HG02981 (cell line): ENCODE data around the gene GAS2L3.
"Not testable (repeated sequence)": the region's sequence is repeated elsewhere in the genome, so short reads cannot be mapped to it uniquely, and the experiment has no call there.

ENCODE experiments used
- ATAC-seq: cut with Tn5 transposase; IDR thresholded peaks from one replicate; pipeline ENCODE4 v1.9.1; 2021; ENCODE audit warnings: mild to moderate bottlenecking, moderate library complexity; ENCODE audit not compliant: unreplicated experiment

The GAS2L3 gene

DNA sequence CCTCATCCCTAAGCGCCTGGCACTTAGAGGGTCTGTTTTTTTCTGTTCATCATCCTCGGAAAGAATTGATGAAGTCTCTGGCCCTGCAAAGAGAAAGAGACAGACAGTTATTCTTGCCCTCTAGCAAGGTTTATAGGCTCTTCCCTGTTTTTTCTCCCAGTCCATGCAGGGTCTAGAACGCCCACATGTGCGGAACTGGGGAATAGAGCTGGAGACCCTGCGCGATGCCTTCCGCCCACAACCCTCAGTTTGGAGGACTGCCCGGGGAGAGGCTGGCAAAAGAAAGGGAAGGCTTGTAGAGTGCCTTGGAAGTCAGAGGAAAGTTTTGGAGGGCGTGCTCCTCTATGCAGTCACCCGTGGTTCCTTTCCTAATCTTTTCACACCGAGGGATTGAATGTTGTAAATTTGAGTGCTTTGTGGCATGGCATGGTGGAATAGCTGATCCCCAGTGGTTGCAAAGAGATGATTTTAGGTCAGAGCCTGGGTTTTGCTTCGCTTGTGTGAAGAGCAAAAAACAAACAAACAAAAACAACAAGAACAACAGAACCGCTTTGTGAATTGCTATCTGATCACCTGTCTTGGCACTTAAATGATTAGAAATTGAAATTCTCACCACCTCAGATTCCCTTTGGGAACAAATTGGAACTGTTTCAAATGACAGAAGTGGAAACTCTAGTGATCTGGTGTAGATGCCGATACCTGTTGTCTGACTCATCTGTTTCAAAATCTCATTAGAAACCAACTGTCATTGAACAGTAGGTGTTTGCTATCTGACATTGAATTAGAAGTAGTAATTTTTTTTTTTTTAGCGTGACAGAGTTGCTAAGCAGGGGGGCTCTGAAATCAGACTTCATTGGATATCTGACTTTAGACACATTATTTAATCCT is 947 bp downstream of the GAS2L3 start:
- ATAC-seq: no peak

DNA sequence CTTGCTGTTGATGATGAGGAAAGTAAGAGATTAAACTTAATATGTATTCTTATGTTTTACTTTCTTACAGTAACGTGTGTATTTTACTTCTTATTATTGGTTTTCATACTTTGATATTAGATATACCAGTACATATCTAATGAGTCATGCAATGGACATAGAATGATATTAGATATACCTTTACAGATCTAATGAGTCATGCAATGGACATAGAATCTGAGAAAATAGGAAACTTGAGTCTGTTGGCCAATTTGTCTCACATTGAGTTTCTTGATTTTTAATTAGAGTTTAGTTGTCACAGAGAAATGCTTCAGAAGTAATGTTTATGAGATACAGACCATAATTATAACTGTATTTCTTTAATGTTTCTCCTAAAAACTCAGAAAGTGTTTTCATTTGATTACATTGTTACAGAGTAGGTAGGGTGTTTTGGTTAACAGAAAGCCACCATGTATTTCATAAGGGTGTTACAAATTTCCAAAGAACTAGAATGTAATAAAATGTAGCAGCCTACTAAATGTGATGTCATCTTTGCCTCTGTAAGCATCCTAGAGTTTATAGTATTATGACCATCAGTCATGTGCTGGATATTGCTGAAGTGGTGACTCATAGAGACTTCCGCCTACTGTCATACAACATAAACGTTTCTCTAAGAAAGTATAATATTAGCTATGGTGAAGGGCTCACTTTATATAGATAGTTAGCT is 3.0 kb downstream of the GAS2L3 start:
- ATAC-seq: no peak

DNA sequence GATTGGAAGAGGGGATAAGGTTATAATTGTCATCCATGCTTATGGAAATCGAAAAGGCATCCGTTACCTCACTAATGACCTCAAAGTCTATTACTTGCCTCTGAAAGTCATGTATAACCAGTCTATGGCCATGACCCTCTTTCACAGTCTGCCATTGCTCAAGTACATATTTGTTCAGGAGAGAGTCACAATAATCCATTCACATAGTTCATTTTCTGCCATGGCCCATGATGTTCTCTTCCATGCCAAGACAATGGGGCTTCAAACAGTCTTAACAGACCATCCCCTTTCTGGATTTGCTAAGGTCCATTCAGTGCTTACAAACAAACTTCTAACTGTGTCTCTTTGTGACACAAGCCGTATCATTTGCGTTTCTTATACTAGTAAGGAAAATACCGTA is 5.4 kb downstream of the GAS2L3 start:
- ATAC-seq: no peak

GRCh38 chr12:100579844-100580243 is 6.4 kb downstream of the GAS2L3 start:
- ATAC-seq: no peak

- ATAC-seq: no peak
These were observed 10.8 kb downstream of the GAS2L3 start for GRCh38 chr12:100584256-100584655.

DNA sequence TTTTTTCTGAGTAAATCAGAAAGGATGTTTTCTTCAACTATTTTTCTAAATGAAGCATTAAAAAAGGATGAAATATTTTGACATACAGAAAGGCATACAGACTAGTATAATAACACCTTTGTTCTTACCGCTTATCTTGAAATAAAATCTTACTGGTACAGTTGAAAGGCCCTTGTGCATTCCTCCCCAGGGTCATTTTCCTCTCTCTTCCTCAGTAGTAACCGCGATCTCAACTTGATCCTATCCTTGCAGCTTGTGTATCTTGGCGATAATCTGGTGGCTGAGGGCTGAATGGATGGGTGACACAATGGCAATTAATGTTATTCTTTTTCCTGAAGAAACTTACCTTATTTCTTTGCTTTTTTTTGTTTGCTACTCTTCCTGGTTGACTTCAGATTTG is 18.5 kb downstream of the GAS2L3 start:
- no peak for ATAC-seq

DNA sequence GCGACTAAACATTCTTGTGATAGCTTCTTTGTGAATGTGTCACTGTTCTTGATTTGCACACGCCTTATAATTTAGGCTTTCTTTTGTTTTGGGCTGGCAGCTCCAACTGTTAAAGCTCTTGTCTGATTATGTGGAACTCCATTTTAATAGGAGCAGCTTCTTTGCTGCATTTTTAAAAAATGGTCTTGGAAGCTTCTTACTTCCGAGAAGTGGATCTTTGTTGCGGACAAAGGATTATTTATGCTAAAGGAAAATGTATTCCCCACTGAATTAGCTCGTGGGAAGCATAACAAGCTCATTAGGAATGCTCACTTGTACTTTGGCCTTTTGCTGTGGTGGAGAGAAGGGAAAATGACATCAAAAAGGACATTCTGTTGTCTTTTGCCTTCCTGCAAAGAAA is 20.0 kb downstream of the GAS2L3 start:
- ATAC-seq: no peak

DNA sequence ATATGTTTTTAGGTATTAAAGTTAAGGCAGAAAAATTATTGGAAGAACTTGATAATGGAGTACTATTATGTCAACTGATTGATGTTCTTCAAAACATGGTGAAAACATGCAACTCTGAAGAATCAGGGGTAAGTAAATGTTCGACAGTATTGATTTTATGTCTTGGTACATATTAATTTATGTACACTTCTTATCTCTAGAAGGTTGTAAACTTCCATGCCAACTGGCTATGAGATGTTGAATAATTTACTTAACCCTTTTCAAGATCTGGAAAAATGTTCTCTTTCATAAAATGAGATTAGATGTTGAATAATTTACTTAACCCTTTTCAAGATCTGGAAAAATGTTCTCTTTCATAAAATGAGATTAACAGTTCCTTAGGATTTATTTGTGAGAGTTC is 28.1 kb downstream of the GAS2L3 start:
- ATAC-seq: no peak

- not testable (repeated sequence) for ATAC-seq
These were observed 29.5 kb downstream of the GAS2L3 start for GRCh38 chr12:100602997-100603396.

GRCh38 chr12:100608776-100609175 is 35.3 kb downstream of the GAS2L3 start:
- ATAC-seq: no peak

- no peak for ATAC-seq
These were observed 37.4 kb downstream of the GAS2L3 start for GRCh38 chr12:100610666-100611430.

- no peak for ATAC-seq
These were observed 39.1 kb downstream of the GAS2L3 start for GRCh38 chr12:100612606-100613005.

DNA sequence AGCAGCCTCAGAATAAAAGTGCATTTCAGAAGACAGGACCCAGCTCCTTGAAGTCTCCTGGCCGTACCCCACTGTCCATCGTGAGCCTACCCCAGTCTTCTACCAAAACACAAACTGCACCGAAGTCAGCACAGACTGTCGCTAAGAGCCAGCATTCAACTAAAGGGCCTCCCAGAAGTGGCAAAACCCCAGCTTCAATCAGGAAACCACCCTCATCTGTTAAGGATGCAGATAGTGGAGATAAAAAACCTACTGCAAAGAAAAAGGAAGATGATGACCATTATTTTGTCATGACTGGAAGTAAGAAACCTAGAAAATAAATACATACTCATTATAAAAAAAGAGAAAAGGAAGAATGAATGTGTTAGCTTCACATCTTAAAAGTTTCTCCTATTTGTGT is 51.1 kb downstream of the GAS2L3 start:
- ATAC-seq: no peak

DNA sequence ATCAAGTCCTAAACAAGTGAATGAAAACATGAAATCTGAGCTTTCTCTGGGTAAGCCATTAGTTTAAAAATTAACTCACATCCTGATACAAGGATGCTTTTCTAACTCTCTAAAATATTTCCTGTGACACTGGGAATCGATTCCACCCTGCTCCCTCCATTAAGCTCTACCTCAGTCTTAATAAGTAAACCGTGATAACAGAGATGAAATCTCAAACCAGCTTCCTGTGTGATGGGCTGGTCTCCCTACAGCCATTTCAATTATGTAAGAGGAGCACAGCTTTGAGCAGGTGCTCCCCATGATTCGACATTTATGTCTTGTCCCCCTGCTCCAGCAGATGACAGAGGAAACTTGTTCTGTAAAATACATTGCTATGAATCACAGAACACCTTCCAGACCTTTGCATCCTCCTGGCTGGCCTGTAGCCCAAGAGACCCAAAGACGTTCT is 59.0 kb downstream of the GAS2L3 start:
- no peak for ATAC-seq

DNA sequence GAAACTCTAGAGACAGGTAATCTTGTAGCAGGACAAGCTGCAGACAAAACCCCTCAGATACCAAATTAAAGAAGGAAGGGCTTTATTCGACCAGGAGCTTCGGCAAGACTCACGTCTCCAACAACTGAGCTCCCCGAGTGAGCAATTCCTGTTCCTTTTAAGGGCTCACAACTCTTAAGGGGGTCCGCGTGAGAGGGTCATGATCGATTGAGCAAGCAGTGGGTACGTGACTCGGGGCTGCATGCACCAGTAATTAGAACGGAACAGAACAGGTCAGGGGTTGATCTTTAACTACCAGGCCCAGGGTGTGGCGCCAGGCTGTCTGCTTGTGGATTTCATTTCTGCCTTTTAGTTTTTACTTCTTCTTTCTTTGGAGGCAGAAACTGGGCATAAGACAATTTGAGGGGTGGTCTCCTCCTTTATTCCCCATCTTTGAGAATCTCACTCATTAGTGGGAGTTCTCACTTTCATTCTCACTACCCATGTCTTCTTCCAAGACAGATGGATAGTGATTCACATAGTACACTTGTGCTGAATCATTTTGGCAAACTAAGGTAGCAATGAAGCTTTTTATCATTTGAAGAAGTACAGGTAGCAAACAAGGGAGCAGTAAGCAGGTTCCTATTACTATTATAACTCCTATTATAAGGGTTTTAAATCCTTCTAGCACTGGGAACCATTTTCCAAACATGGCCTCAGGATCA is 59.8 kb downstream of the GAS2L3 start:
- not testable (repeated sequence) for ATAC-seq

DNA sequence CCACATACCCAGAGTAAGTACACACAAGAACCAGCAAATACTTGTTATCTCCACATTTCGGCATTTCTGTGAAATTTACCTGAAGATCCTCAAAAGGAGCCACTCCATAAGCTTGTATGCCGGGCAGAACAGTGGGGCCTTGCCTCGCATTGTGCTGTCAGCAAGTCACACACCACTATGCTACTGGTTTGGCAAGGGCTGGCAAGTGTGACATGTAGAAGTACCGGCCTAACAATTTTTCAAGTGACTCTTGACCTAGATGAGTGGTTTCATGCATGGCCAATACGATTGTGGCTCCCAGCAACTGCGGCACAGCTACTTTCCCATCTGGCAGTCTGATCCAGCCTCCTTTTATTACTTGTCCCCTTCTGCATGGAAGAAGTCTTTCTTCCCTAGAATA is 69.8 kb downstream of the GAS2L3 start:
- ATAC-seq: no peak

GRCh38 chr12:100646896-100647295 is 73.4 kb downstream of the GAS2L3 start:
- no peak for ATAC-seq

- no peak for ATAC-seq
These were observed 77.6 kb downstream of the GAS2L3 start for GRCh38 chr12:100651108-100651507.

DNA sequence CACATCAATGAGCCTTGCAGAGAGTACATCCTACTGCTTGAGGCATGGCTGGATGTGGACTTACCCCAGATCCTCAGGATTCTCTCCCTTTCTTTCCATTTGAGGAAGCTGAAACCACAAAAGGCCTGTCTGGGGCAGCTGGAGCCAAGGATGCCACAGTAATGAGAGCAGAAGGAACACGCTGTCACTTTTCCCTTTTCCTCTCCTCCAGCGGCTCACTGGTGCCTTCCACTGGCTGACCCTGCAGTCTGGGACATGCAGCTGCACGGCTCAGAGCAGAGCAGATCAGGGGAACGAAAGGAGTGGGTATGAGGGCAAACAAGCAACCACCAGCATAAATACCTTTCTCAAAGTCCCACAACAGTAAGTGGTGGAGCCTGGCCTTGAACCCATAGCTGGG is 78.2 kb downstream of the GAS2L3 start:
- no peak for ATAC-seq

GRCh38 chr12:100652488-100652887 is 79.0 kb downstream of the GAS2L3 start:
- no peak for ATAC-seq

DNA sequence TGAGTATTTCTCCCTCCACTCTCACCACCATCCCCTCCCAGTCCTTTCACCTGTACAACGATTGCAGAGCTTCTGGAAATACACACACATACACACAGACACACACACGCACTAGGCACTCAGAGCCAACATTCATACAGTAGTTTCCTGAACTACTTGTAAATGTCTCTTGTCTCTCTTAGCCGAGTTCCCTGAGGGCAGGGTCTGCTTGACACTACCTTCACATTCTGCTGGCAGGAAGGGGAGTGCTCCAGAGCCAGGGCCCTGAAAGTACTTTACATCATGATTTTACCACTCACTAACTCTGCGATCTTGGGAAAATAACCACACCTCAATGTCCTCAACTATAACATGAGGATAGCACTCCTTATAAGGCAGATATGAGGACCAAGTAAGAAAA is 82.7 kb downstream of the GAS2L3 start:
- ATAC-seq: no peak
